HG03521 (cell line): ENCODE data around the gene CENPM.

Experiments
- ATAC-seq: cut with Tn5 transposase; IDR thresholded peaks from one replicate; pipeline ENCODE4 v1.9.1; 2021; ENCODE audit warnings: mild to moderate bottlenecking, moderate library complexity; ENCODE audit not compliant: unreplicated experiment

CENPM gene

DNA sequence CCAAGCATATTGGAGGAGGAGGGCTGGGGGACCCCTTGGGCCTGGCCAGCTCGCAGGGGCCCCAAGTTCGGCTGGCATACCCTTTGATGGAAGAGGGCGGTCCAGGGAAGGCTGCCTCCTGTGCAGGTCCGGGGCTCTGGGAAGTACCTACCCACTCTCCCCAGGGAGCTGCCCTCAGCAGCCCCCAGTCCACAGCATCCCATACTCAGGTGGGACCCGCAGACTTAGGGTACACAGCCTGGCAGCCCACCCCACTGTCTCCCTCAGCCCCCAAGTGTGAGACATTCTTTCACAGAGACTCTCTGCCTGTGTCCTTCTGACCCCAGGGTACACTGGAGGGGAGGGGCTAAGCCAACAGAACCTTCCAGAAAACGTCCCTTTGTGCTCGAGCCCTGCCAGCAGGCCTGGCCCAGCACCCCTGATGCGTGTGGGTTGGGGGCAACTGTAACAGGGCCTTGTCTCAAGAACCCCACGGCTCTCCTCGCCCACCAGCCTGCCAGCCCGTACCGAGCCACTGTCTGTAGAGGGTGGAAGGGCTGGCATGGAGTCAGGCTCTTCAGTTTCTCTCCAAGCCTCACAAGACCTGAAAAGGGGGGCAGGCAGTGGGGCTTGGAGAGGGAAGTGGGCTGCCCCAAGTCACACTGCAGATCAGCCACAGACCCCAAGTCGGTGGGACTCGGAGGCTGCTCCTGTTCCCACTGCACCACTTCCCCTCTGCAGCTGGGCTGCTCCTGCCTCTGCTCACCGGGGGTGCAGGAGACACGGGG is 13.4 kb downstream of the CENPM start:
- ATAC-seq = no peak

DNA sequence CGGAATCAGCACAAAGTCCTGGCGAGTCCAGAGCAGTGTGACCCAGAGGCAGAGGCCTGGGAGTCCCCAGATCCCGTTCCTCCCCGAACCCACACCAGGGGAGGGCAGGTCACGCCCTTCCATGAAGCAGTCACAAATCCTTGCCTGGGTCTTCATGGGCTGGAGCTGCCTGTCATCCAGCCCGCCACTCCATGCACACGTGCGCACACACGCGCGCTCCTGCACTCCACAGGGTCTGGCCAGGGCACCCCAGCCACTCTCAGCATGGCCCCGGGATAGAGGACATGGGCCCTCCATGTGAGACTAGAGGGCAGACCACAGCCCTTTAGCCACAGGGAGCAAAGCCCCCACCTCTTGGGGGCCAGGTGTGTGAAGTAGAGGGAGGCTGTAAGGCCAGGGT is 14.6 kb downstream of the CENPM start:
- ATAC-seq = no peak

DNA sequence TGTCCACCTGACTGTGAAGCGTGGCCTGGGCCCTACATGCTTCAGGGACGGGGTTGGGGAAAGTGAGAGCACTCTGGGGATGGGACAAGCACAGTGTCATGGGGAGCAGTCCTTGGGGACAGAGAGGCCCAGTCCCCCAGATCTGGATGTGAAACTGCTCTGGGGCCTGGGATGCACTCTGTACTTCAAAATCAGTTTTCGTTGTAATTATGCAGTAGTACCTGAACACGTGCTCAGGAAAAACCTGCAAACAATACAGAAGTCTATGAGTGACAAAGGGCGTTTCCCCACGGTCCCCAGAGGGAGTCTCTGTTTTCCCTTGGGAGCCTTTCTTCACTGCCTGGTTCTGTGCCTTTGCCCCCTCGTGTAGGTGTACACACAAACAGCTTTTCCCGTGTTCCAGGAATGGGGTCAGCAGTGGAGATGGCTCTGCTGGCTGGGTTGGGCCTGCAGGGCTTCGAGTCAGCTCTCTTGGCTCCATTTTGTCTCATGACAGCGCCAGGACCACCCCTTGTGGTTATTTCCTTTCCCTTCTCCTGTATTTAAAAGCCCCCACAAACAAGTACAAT is 15.2 kb downstream of the CENPM start:
- ATAC-seq = no peak

DNA sequence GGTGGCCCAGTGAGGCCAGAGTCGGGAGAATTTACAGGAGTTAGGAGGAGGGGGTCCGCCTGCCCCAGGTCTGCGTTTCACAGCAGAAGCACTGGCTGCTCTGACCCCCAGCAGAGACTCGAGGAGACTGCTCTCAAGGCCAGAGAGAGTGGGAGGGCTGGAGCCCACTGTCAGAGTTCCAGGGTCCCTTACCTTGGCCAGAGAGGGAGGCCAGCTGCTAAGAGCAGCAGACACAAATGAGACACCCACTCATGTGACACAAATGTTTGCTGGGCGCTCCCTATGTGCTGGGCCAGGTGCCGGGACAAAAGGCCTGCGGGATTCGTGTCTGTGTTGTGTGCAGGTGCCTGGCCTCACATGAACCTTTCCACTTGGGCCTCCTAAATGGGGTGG is 17.5 kb downstream of the CENPM start:
- ATAC-seq = no peak

DNA sequence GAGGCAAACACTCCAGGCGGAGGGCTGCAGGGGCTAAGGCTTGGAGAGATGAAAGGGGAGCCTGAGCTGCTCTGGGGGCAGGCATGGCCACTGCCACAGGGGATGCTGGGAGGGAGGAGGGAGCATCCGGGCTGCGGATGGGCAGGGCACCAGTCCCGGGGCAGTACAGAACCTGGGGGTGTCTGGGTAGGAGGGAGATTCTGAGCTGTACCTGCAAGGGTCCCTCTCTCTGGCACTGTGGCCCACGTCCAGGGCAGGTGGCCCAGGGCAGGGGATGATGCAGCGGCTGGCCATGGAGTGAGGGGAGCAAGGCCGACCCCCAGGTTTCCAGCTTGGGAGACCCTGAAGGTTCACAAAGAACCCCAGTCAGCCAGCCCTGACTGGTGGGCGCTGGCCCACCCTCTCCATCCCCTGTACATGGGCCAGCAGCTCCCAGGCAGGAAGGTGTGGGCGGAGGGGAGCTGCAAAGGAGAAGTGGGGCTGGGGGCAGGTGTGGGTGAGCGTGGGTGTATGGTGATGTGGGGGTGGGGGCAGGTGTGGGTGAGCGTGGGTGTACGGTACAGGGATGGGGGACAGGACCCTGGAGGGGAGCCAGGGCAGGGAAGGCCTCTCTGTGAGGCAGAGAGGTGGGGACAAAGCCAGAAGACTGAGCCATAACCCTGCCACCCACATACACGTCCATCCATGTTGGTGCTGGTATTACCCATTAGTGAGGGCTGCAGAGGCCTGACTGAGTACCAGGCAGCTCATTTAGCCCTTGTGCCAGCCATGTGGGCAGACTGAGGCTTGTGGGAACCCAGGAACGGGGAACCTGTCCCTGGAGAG is 18.1 kb downstream of the CENPM start:
- no peak for ATAC-seq

DNA sequence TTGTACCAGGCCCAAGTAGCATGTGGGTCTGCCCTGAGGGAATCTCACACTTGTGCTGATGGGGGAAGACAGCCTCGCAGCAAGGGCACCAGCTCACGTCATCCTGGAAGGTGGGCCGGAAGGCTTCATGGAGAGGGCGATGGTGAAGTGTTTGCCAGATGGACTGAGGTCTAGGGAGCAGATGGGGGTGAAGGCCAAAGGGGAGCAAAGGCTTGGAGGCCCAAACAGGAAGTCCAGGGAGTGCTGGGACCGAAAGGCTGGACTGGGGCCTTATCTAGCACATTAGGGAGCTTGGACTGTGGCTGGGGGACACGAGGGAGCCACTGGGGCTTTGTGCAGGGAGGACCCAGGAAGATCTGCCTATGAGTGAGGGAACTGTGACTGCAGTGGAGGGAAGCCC is 19.1 kb downstream of the CENPM start:
- no peak for ATAC-seq

DNA sequence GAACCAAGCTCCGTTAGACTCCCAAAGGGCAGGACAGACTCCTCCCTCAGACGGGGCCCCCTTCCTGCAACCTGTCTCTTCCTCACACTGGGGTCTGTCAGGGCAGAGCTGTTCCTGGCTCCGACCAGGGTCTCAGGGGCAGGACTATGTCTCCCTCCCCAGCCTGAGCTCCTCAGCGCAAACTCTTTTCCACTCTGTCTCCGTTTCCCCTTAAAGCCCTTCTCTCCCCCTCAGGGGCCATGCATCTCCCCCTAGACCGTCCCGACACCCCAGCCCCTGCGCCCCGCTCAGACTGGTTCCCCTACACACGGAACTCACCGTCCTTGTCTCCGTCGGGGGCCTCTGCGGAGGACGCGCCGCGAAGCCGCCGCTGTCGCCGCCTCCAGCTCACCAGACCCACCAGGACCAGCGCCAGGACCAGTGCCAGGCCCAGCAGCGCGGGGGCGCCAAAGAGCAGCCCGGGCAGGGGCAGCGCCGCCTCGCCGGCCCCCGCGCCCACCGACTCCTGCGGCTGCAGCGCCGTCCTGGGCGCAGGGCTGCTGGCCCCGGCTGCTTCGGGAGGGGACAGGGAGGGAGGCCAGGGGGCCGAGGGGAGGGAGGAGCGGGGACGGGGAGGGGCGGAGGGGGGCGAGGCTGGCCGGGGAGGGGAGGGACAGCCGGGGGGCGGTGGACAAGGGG is 21.0 kb downstream of the CENPM start:
- ATAC-seq = no peak

DNA sequence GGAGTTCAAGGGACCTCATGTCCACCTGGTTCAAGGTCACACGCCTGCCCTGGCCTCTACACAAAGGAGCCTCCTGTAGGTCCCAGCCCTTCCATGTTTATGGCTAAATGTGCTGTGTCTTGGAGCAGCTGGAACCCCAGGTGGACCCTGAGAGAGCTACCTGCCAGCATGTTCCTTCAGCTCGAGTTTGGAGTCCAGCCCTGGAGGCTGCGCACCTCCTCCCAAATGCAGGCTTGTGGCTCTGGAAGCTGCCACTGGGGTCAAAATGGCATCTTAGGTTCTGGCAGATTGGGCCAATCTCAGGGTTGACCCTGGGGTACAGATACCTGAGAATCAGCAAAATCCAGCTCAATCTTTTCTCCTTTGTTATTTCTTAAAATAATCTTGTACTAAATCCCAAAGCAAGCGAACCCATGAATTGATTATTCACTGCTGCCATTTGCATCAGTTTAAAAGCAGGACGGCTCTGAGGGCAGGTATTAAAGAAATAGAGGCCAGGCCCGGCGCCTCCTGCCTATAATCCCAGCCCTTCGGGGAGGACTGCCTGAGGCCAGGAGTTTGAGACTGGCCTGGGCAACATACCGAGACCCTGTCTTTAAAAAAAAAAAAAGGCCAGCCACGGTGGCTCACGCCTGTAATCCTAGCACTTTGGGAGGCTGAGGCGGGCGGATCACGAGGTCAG is 23.2 kb downstream of the CENPM start:
- ATAC-seq = no peak

DNA sequence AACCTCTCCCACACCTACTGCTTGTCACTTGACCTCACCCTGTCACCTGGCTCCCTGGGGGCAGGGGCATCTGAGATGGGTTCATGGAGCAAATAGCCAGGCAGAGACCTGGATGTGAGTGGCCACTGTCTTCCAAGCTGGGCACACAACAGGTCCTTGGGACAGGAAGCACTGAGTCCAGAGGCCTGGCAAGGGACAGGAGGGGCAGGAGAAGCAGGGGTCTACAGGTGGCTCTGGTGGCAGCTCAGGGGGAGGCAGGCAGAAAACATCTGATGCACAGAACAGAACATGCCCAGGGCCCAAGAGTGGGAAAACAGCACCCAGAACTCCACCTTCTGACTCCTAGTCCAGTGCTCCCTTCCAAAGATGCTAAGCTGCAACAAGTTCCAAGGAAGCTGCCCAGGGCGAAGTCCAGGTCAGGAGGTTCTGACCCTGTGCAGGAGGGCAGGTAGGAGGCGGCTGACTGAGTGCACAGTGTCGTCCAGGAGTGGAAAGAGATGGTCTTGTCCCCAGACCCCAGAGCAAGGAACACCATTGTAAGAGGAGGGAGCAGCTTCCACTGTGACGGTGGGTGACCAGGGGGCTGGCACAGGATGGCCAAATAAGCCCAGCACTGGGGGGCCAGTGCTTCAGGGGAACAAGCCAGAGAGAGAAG is 23.9 kb downstream of the CENPM start:
- no peak for ATAC-seq

- no peak for ATAC-seq
These were observed 24.6 kb downstream of the CENPM start for GRCh38 chr22:41922328-41922727.

DNA sequence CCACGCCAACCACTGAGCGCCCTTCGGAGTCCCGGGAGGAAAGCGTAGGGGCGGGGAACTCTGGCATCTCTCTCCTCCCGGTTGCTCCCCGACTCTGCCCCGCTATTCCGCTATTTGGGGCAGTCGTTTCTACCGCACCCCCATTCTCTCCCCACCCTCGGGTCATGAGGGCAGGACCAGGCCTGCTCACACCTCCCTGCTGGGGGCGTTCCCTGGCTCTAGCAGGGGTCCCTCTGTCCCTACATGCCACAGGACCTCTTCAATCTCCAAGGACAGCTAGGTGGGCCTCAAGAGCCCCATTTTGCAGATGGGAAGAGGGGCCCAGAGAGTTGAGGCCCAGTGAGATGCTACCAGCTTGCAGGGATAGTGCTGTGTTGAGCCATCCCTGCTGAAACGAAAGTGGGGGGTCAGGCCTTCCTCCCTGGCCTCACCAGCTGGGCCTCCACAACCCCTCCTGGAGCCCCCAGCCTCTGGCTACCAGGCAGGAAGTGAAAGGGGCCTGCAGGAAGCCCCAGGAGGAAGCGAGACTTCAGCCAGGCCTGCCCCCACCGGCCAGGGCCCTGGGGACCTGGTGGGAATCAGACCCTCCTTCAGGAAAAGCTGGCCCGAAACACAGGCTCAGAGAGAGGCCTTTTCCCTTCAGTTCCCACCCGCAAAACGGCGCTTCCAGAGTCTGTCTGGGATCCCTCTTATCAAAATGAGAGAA is 26.5 kb downstream of the CENPM start:
- peak; percentile 14 for ATAC-seq

GRCh38 chr22:41919357-41920224 is 27.4 kb downstream of the CENPM start:
- ATAC-seq = peak; percentile 45

DNA sequence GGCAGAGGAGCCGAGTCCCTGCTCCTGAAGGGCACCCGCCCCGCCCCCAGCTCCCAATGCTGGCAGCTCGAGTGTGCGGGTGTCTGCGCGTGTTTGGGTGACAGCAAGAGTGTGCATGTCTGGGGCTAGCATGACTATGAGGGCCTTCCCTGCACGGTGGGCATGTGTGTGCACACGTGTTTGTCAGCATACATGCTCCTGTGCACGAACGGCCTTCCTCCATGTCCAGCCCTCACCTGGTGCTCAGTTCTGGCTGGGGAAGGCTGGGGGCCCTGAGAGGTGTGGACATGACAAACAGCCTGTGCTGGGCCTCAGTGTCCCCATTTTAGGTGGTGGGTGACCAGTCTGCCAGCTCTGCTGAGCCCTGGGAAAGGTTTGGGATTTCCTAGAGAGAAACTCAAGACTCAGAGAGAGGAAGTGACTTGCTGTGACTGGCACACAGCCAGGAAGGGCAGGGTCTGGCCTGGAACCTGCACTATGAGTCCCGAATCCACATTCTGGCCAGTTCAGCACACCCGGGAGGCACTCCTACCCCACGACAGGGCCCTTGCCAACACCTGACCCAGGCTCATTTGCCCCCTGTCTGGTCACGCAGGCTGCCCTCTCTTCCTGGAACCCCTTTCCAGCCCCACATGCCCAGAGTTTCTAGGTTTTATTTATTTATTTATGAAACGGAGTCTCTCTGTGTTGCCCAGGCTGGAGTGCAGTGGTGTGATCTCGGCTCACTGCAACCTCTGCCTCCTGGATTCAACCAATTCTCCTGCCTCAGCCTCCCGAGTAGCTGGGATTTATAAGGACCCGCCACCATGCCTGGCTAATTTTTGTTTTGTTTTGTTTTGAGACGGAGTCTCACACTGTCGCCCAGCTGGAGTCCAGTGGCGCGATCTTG is 28.8 kb downstream of the CENPM start:
- no peak for ATAC-seq

GRCh38 chr22:41917375-41917902 is 29.5 kb downstream of the CENPM start:
- ATAC-seq = no peak

DNA sequence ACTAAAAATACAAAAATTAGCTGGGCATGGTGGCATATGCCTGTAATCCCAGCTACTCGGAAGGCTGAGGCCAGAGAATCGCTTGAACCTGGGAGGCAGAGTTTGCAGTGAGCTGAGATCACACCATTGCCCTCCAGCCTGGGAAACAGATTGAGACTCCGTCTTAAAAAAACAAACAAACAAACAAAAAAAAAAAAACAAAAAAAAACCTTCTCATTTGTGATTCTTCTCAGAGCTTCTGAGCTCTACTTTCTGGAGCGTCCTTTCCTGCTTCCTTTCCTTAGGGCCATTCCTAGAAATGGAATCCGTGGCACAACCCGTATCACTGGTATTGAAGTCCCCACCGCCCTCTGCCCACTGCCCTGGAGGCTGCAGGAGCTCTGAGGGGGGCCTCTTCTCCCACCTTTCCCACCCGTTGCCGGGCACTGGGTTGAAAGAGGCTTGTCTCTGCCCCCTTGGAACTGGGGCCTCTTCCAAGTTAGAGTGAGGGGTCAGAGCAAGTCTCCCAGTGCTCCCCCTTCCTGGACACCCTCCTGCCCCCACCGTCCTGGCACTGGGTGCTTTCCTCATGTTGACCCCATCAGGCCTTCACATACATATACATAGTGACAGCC is 30.1 kb downstream of the CENPM start:
- no peak for ATAC-seq

GRCh38 chr22:41915786-41916493 is 31.0 kb downstream of the CENPM start:
- ATAC-seq = no peak
